Stimulated activated CD8-positive, alpha-beta memory T cell treated with anti-CD3 and anti-CD28 coated beads, Interleukin-2, amount 100 ng/mL, for 1 hour (primary cell): ENCODE results near the gene TOMM7.

Experiments
- DNase-seq, 2 donors: peaks; one replicate each; pipeline ENCODE4 v3.0.0-alpha.2; 2020; ENCODE audit warnings: low read depth in 2 of 2

TOMM7 gene

GRCh38 chr7:22822486-22823141 lies at the start of gene TOMM7:
TOMM7 (minus strand) TSS chr7:22822849; CDS start chr7:22822779, 70 bp downstream.
- peak; percentile 67 to 81 for DNase-seq

- no peak for DNase-seq
Measured at GRCh38 chr7:22872096-22872807, 49.6 kb upstream of the TOMM7 start.

GRCh38 chr7:22871661-22872060 lies 49.0 kb upstream of the TOMM7 start:
- no peak for DNase-seq

GRCh38 chr7:22868509-22868908 lies 45.9 kb upstream of the TOMM7 start:
- DNase-seq, result no peak

- DNase-seq, result no peak
Measured at GRCh38 chr7:22867589-22867988, 44.9 kb upstream of the TOMM7 start.

GRCh38 chr7:22867003-22867402 lies 44.4 kb upstream of the TOMM7 start:
- DNase-seq, result no peak

GRCh38 chr7:22865602-22865960 lies 42.9 kb upstream of the TOMM7 start:
- no peak for DNase-seq

DNA sequence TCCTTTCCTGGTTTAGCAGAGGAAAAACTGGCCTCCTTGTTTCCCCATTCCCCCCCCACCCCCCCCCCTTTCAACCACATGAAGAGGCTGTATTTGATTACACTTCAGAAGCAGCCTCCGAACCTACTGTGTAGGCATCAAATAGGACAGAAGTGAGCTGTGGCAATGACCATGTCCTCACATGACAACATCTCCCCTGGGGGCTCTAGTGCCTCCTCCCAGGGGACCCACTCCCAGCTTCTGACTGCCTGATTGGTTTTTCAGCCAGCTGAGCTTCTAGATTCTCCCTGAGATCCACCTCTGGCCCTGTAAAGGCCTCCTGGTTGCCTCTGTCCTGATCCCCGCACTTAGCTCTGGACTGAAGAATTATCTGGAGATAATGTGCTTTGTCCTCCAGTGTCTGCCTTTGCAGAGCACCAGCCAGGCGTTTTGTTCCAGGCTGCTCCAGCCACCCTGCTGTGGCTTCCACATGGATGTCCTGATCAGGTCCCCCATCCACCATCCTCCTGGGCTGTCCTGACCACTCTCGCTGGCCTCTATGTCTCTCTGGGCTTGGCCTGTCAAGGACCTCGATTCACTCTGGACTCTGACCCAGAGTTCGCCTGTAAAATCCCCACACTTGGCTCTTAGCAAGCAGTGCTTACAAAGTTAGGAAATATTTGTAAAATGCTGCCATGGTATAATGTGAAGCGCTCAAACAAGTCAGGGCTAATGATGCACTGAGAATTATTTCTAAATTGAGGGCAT lies 42.4 kb upstream of the TOMM7 start:
- no peak for DNase-seq

- no peak for DNase-seq
Measured at GRCh38 chr7:22864301-22864700, 41.7 kb upstream of the TOMM7 start.

- no peak for DNase-seq
Measured at GRCh38 chr7:22863156-22863899, 40.7 kb upstream of the TOMM7 start.

GRCh38 chr7:22861576-22861975 lies 38.9 kb upstream of the TOMM7 start:
- DNase-seq, result no peak

DNA sequence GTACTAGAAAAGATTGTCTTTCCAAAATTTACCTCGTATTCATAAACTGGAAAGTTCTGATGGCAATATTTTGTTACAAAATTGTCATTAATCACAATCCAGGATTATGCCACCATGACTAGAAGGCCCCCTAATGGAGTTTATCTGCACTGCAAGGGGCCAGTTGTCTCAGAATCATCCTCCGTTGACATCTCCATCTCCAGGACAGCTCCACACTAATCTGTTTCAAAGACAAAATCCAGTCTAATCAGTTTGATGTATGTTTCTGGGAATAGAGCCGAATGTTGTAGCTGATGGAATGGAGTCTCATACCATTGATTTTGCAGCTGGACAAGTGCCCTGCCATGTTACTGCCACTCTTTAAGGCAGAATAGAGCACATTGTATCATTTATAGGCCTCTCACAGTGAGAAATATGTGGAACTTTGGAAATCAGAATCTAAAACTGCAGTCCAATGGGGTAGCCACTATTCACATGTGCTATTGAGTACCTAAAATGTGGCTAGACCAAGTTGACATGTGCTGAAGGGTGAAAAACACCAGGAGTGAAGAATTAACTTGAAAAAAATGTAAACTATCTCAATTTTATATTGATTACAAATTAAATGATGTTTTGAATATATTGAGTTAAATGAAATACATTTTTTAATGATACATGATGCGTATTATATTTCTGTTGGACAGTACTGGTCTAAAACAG lies 38.3 kb upstream of the TOMM7 start:
- no peak for DNase-seq

DNA sequence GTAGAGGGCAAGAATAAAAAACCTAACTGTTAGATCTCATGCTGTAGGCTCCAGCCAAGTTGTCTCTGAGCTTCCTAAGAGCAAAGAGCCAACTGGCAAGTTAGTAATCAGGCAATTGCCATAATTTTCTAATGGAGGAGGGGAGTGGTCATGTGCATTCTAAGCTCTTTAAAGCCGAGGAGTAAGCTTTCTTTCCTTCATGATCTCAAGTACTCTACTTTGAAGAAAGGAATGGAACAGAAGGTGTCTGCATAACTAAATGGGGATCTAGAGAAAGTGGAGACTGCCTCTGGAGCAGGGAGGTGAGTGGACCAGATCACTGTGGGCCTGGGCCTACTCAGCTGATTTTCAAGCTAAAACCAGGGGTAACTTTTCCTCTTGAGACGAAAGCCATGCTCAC lies 37.7 kb upstream of the TOMM7 start:
- no peak for DNase-seq

- DNase-seq, result no peak
Measured at GRCh38 chr7:22859641-22860290, 37.1 kb upstream of the TOMM7 start.

DNA sequence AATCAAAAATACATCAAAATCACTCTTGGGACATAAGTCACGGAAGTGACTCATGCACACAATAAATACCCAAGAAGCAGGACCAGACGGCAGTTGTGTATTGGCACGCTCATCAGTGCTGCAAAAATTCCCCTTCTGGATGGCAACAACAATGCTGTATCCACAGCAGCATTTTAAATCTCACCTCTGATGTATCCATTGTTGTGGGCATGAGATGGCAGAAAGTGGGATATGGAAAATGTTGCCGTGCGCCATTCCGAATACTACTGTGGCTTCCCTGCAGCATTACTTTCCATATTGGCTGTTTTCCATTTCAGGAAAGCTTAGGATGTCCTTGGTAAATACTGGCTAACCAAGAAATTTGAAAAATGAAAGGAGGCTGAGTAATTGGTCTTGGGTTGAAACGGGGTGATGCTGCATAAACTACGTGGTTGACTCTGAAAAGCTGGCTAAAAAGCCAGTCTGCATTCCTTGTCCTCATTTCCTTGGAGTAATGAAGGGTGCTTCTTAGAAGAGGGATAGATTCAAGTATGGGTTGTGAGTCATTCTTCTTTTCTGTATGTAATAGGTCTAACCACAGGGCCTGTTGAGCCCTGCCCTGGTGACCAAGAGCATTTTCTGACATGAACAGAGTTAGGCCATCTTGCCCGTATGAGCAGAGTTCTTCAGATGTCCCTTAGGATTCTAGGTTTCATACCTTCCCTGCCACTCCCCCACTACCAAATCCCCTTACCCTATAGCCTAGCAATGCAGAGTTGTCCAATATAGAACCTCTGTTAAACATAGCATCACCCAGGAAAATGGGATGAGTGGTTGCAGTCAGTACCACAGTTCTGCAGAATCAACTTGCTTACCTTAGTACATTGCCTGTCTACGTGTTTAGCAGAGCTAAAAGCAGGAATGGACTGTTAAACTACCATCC lies 36.3 kb upstream of the TOMM7 start:
- DNase-seq, result no peak

GRCh38 chr7:22858274-22858639 lies 35.6 kb upstream of the TOMM7 start:
- no peak for DNase-seq

DNA sequence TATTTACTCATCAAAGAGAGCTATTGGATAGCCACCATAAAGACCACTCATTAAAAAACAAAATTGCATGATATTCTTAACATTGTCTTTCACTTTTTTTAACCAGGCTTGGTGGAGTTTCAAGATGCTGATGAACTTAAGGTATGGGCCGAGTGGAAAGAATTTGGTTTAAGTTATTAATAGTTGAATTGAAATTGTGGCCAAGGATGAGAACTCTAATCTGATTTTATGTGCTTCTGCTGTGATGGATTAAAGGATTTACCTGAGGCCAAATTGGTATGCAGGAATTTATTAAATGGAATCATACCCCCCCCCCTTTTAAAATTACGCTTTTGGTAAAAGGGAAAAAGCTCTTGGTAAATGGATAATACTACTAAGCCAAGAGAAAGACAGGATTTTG lies 33.8 kb upstream of the TOMM7 start:
- DNase-seq, result no peak

DNA sequence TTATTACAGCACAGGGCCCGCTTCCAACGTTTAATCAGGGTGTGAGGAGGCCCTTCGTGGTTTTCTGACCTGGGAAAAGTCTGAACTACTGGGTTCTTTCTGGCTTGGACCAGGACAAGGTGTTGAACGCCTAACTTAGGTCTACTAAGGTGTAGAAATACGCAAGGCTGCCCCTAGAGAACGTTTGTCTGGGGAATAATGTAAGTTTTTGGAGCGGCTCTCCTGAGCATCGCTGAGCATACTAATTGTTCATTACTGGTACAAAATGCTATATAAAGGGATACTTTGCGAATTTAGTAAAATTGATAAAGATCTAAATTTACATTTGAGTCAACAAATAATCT lies 32.4 kb upstream of the TOMM7 start:
- DNase-seq, result no peak

- DNase-seq, result peak; percentile 51 to 56
Measured at GRCh38 chr7:22854158-22855048, 31.8 kb upstream of the TOMM7 start.
